ENCODE measurements around the gene RPTN.

- TF ChIP-seq, protein P1, sequence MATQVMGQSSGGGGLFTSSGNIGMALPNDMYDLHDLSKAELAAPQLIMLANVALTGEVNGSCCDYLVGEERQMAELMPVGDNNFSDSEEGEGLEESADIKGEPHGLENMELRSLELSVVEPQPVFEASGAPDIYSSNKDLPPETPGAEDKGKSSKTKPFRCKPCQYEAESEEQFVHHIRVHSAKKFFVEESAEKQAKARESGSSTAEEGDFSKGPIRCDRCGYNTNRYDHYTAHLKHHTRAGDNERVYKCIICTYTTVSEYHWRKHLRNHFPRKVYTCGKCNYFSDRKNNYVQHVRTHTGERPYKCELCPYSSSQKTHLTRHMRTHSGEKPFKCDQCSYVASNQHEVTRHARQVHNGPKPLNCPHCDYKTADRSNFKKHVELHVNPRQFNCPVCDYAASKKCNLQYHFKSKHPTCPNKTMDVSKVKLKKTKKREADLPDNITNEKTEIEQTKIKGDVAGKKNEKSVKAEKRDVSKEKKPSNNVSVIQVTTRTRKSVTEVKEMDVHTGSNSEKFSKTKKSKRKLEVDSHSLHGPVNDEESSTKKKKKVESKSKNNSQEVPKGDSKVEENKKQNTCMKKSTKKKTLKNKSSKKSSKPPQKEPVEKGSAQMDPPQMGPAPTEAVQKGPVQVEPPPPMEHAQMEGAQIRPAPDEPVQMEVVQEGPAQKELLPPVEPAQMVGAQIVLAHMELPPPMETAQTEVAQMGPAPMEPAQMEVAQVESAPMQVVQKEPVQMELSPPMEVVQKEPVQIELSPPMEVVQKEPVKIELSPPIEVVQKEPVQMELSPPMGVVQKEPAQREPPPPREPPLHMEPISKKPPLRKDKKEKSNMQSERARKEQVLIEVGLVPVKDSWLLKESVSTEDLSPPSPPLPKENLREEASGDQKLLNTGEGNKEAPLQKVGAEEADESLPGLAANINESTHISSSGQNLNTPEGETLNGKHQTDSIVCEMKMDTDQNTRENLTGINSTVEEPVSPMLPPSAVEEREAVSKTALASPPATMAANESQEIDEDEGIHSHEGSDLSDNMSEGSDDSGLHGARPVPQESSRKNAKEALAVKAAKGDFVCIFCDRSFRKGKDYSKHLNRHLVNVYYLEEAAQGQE (IDR thresholded peaks at IDR 0.05; ENCODE audit: low read depth, low read length) = no peak
- TF ChIP-seq, protein P2, sequence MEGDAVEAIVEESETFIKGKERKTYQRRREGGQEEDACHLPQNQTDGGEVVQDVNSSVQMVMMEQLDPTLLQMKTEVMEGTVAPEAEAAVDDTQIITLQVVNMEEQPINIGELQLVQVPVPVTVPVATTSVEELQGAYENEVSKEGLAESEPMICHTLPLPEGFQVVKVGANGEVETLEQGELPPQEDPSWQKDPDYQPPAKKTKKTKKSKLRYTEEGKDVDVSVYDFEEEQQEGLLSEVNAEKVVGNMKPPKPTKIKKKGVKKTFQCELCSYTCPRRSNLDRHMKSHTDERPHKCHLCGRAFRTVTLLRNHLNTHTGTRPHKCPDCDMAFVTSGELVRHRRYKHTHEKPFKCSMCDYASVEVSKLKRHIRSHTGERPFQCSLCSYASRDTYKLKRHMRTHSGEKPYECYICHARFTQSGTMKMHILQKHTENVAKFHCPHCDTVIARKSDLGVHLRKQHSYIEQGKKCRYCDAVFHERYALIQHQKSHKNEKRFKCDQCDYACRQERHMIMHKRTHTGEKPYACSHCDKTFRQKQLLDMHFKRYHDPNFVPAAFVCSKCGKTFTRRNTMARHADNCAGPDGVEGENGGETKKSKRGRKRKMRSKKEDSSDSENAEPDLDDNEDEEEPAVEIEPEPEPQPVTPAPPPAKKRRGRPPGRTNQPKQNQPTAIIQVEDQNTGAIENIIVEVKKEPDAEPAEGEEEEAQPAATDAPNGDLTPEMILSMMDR (IDR thresholded peaks at IDR 0.05) = no peak
- TF ChIP-seq TCF12 (IDR thresholded peaks at IDR 0.05) (no peak), EZH2phosphoT487 (IDR thresholded peaks at IDR 0.05; ENCODE audit: borderline replicate concordance, low read depth) (no peak), USF2 (IDR thresholded peaks at IDR 0.05; ENCODE audit: borderline replicate concordance, low read depth, low read length) (no peak), FOXM1 (IDR thresholded peaks at IDR 0.05; ENCODE audit: low read depth) (no peak), GATA2 (CRISPR knock-in tag; IDR thresholded peaks at IDR 0.05) (no peak), SIN3A (IDR thresholded peaks at IDR 0.05; ENCODE audit: borderline replicate concordance, low read depth, low read length) (no peak)
Measured at GRCh38 chr1:152125834-152126443, 33.1 kb downstream of the RPTN start.

Measured in SK-N-SH (cell line).